ENCODE measurements around the gene JOSD2.
A peak's percentile ranks its signal among the peaks of the same experiment; 100 is the strongest.

The JOSD2 gene, protein sequence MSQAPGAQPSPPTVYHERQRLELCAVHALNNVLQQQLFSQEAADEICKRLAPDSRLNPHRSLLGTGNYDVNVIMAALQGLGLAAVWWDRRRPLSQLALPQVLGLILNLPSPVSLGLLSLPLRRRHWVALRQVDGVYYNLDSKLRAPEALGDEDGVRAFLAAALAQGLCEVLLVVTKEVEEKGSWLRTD

DNA sequence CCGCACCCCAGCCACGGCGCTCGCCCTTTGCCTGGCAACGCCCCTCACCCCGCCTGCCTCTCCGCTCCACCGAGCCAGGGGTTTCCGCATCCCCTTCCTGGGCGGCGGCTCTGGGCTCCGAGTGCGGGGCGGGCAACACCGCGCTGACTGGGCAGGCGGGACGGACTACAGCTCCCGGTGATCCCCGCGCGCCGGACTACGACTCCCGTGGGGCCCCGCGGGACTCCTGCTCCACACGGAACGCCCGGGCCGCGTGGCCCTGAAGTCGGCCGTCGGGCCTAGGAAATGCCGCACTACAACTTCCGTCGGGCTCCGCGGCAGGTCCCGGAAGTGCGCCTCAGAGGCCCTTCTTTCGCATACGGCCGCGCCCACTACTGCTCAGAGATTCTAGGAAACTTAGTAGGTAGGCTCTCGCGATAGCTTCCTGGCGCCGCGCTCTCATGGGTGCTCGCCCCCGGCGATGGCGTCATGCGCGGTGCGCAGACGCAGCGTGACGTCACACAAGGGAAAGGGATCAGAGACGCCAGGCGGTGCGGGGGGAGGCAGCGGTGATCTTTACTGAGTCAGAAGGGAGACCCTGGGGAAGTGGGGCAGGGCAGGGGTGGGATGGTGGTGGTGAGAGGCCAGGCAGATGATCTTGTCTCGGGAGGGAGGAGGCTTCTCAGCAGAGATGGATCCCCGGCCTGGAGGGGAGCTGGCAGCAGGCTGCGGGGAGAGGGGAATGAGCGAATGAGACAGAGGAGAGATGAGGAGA is at the start of gene JOSD2:
Gene JOSD2 (minus strand): TSS at position 123 of the 754 bp plus-strand sequence. CDS start 760 bp downstream, outside the sequence.
- H3K9me3 ChIP-seq (ENCODE audit: control insufficient read depth, low read length), result no peaks in the 10 kb centered on the region
- peak within 1 kb of the TSS; percentile 77 for H3K4me3 ChIP-seq (ENCODE audit: low read length)
- no peaks in the 10 kb centered on the region for H3K27me3 ChIP-seq (ENCODE audit: control insufficient read depth, insufficient read depth, low read length)
- no peaks in the 10 kb centered on the region for H3K36me3 ChIP-seq (ENCODE audit: control insufficient read depth, insufficient read depth, low read length)
- H3K9ac ChIP-seq (ENCODE audit: low read length), result peak within 1 kb of the TSS; percentile 68
- H3K4me1 ChIP-seq (ENCODE audit: control insufficient read depth, insufficient read depth, low read length), result peaks cover 8% of the 10 kb centered on the region

DNA sequence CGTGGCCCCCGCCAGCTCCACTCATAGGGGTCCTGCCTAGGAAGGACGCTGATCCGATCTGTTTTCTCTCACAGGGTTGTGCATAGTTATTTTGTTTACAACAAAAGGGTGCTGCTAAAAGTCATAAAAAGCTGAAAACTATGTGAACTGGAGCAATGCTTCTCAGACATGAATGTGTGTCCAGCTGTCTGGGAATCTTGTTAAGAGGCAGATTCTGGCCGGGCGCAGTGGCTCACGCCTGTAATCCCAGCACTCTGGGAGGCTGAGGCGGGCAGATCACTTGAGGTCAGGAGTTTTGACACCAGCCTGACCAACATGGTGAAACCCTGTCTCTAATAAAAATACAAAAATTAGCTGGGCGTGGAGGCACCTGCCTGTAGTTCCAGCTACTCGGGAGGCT is 48.6 kb upstream of the JOSD2 start:
- Histone ChIP-seq H3K27me3 (ENCODE audit: control insufficient read depth, insufficient read depth, low read length) (peaks cover 42% of the 10 kb centered on the region), H3K4me3 (ENCODE audit: low read length) (no peak overlapping the region), H3K9ac (ENCODE audit: low read length) (no peak overlapping the region), H3K36me3 (ENCODE audit: control insufficient read depth, insufficient read depth, low read length) (no peaks in the 10 kb centered on the region), H3K9me3 (ENCODE audit: control insufficient read depth, low read length) (no peaks in the 10 kb centered on the region), H3K4me1 (ENCODE audit: control insufficient read depth, insufficient read depth, low read length) (peaks cover 4% of the 10 kb centered on the region)

DNA sequence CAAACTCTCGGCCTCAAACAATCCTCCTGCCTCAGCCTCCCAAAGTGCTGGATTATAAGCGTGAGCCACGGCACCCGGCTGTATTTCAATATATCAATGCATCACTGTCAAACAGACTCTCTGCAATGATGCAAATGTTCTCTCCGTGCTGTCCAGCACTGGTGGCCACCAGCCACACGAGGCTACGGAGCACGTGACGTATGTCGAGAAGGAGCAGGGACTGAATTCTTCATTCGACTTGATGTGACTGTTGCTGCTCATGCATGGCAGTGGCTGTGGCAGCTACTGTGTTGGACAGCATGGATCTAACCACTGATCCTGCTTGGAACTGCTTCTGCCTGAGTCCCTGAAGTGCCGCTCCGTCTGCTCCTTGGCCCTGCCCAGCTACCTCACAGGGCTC is 47.5 kb upstream of the JOSD2 start:
- Histone ChIP-seq H3K36me3 (ENCODE audit: control insufficient read depth, insufficient read depth, low read length) (no peaks in the 10 kb centered on the region), H3K4me1 (ENCODE audit: control insufficient read depth, insufficient read depth, low read length) (peaks cover 4% of the 10 kb centered on the region), H3K9me3 (ENCODE audit: control insufficient read depth, low read length) (no peaks in the 10 kb centered on the region), H3K4me3 (ENCODE audit: low read length) (no peak overlapping the region), H3K9ac (ENCODE audit: low read length) (no peak overlapping the region), H3K27me3 (ENCODE audit: control insufficient read depth, insufficient read depth, low read length) (peaks cover 37% of the 10 kb centered on the region)

DNA sequence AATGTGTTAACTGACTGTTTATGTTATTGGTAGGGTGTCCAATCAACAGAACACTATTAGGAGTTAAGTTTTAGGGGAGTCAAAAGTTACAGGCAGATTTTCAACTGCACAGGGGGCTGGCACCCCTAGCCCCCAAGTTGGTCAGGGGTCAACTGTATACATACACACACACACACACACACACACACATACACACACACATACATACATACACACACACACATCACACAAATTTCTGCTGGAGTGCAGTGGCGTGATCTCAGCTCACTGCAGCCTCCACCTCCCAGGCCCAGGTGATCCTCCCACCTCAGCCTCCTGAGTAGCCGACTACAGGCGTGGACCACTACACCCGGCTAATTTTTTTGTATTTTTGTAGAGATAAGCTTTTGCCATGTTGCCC is 47.0 kb upstream of the JOSD2 start:
- H3K9ac ChIP-seq (ENCODE audit: low read length), result no peak overlapping the region
- no peak overlapping the region for H3K4me3 ChIP-seq (ENCODE audit: low read length)
- no peaks in the 10 kb centered on the region for H3K36me3 ChIP-seq (ENCODE audit: control insufficient read depth, insufficient read depth, low read length)
- H3K9me3 ChIP-seq (ENCODE audit: control insufficient read depth, low read length), result no peaks in the 10 kb centered on the region
- H3K27me3 ChIP-seq (ENCODE audit: control insufficient read depth, insufficient read depth, low read length), result peaks cover 35% of the 10 kb centered on the region
- peaks cover 4% of the 10 kb centered on the region for H3K4me1 ChIP-seq (ENCODE audit: control insufficient read depth, insufficient read depth, low read length)

DNA sequence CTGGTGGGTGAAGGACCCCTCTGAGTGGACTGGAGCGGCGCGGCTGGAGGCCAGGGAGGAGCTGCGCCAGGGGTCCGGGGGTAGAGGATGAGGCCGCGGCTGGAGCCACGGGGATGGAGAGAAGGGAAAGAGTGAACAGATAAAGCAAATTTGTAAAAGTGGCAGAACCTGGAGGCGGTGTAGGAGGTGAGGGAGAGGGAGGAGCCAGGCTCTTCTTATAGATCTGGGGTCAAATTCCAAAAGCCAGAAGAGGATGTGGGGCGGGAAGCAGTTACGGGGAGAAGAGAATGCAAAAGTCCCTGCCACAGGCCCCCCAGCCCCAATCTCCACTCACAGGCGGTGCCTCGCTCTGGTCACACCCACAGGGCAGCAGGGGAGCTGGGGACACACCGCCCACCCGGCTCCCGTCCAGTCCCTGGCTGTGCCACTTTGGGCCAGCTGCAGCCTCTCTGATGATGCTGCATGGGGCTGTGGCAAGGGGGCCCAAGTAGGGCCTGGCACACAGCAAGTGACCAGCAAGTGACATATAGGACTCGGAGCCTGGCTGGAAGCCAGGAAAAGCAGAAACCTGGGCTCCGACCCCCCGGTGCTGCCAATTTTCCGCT is 46.1 kb upstream of the JOSD2 start:
- peaks cover 4% of the 10 kb centered on the region for H3K4me1 ChIP-seq (ENCODE audit: control insufficient read depth, insufficient read depth, low read length)
- H3K27me3 ChIP-seq (ENCODE audit: control insufficient read depth, insufficient read depth, low read length), result peaks cover 41% of the 10 kb centered on the region

DNA sequence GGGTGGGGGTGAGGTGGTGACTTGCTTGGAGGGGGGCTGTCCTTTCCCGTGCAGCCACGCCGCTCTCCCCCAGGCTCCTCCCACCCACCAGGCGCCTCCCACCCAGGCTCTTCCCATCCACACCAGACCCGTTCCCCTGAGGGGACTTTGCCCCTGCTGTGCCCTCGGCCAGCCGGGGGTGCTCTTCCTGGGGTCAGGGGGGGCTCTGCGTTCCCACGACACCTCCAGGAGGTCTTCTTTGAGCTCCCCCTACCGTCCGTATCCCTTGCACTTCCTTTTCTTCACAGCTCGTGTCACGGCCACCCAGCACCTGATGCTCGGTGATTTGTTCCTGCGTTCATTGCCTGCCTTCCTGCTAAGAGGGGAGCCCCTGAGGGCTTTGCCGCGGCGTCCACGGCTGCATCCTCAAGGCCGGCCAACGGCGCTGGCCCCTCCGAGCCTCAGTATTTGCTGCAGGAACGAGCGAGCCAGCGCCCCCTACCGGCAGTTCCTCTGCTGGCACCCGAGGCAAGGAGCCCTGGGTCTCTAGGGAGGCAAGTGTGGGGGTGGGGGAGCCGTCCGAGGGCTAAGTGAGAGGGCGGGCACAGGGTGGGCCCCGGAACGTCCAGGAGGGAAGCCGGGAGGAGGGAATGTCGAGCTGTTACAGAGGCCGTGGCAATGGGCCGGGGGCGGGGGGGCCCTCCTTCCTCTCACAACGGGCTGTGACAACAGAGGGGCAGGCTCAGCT is 45.5 kb upstream of the JOSD2 start:
- peak overlapping the region; percentile 36 for H3K4me3 ChIP-seq (ENCODE audit: low read length)
- peaks cover 47% of the 10 kb centered on the region for H3K27me3 ChIP-seq (ENCODE audit: control insufficient read depth, insufficient read depth, low read length)
- peaks cover 4% of the 10 kb centered on the region for H3K4me1 ChIP-seq (ENCODE audit: control insufficient read depth, insufficient read depth, low read length)
- peak overlapping the region; percentile 34 for H3K9ac ChIP-seq (ENCODE audit: low read length)
- H3K9me3 ChIP-seq (ENCODE audit: control insufficient read depth, low read length), result no peaks in the 10 kb centered on the region
- no peaks in the 10 kb centered on the region for H3K36me3 ChIP-seq (ENCODE audit: control insufficient read depth, insufficient read depth, low read length)

More for the DNA sequence above, 46.1 kb upstream of the JOSD2 start:
- Histone ChIP-seq H3K9me3 (ENCODE audit: control insufficient read depth, low read length) (no peaks in the 10 kb centered on the region), H3K36me3 (ENCODE audit: control insufficient read depth, insufficient read depth, low read length) (no peaks in the 10 kb centered on the region), H3K4me3 (ENCODE audit: low read length) (no peak overlapping the region), H3K9ac (ENCODE audit: low read length) (no peak overlapping the region)

DNA sequence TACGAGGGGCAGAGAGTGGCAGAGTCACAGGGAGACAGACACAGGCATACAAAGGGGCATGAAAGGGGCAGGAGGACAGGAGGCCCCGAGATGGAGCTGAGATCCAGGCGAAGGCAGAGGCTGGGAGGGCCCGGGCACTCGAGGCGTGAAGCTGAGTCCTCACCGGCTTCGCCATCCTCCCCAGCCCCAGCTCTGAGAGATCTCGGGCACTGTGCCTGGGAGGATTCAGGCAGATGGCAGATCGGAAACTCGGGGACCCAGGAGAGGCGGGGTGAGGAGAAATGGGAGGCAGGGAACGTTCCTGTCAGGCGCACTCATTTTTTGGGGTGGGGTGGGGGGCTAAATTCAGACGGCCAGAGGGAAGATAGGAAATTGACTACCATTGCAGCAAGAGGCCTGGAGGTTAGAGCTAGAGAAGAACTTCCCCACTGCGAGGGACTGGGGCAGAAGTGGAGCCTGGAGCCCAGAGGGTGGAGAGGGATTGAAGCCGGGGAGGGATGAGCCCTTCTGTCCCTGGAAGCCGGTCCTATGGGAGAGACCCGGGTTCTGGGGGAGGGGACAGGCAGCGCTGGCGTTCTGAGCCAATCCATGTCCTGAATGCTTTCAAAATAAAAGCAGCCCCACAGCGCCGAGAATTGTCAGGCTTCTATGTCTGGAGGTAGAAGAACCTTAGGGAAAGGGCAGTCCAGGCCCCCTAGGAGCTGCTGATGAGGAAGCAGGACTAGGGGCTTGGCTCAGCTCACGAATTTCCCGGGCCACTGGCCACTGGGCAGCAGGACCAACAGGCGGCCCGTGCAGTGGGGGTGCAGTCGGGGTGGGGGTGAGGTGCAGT is 44.7 kb upstream of the JOSD2 start:
- Histone ChIP-seq H3K36me3 (ENCODE audit: control insufficient read depth, insufficient read depth, low read length) (no peaks in the 10 kb centered on the region), H3K4me3 (ENCODE audit: low read length) (no peak overlapping the region), H3K9me3 (ENCODE audit: control insufficient read depth, low read length) (no peaks in the 10 kb centered on the region), H3K27me3 (ENCODE audit: control insufficient read depth, insufficient read depth, low read length) (peaks cover 51% of the 10 kb centered on the region), H3K4me1 (ENCODE audit: control insufficient read depth, insufficient read depth, low read length) (peaks cover 4% of the 10 kb centered on the region), H3K9ac (ENCODE audit: low read length) (no peak overlapping the region)

DNA sequence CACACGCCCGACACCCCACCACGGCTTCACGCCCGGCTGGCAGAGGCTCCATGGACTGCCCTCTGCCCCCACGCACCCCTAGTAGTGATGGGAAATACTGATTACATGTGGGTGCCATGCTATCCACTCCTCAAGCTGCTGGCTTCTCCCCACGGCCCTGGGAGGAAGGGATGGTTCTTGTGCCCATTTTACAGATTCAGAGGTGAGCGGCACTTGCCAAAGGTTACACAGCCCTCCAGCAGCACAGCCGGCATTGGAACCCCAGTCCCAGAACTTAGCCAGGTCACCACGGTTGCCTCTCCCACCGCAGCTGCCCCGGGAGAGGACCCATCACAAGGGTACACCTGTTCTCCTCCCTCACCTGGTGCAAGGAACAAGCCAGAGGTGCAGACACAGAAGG is 44.0 kb upstream of the JOSD2 start:
- no peak overlapping the region for H3K4me3 ChIP-seq (ENCODE audit: low read length)
- no peaks in the 10 kb centered on the region for H3K36me3 ChIP-seq (ENCODE audit: control insufficient read depth, insufficient read depth, low read length)
- peaks cover 51% of the 10 kb centered on the region for H3K27me3 ChIP-seq (ENCODE audit: control insufficient read depth, insufficient read depth, low read length)
- no peak overlapping the region for H3K9ac ChIP-seq (ENCODE audit: low read length)
- no peaks in the 10 kb centered on the region for H3K9me3 ChIP-seq (ENCODE audit: control insufficient read depth, low read length)
- peaks cover 4% of the 10 kb centered on the region for H3K4me1 ChIP-seq (ENCODE audit: control insufficient read depth, insufficient read depth, low read length)

DNA sequence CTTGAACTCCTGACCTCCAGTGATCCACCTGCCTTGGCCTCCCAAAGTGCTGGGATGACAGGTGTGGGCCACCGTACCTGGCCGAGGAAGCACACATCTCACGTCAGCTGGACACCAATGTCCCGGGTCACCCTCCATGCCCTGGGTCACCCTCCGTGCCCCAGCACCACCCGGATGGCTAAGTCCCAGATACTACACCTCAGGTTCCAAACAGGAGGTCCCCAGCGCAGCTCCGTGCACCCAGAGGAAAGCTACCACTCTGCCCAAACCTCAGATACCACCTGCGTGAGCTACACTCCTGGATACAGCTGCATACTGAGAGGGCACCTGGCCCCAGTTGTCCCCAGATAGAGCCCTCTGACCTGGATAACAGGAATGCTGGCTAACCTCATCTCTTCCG is 43.2 kb upstream of the JOSD2 start:
- Histone ChIP-seq H3K4me3 (ENCODE audit: low read length) (no peak overlapping the region), H3K27me3 (ENCODE audit: control insufficient read depth, insufficient read depth, low read length) (peaks cover 51% of the 10 kb centered on the region), H3K36me3 (ENCODE audit: control insufficient read depth, insufficient read depth, low read length) (no peaks in the 10 kb centered on the region), H3K9me3 (ENCODE audit: control insufficient read depth, low read length) (no peaks in the 10 kb centered on the region), H3K4me1 (ENCODE audit: control insufficient read depth, insufficient read depth, low read length) (peaks cover 4% of the 10 kb centered on the region), H3K9ac (ENCODE audit: low read length) (no peak overlapping the region)

DNA sequence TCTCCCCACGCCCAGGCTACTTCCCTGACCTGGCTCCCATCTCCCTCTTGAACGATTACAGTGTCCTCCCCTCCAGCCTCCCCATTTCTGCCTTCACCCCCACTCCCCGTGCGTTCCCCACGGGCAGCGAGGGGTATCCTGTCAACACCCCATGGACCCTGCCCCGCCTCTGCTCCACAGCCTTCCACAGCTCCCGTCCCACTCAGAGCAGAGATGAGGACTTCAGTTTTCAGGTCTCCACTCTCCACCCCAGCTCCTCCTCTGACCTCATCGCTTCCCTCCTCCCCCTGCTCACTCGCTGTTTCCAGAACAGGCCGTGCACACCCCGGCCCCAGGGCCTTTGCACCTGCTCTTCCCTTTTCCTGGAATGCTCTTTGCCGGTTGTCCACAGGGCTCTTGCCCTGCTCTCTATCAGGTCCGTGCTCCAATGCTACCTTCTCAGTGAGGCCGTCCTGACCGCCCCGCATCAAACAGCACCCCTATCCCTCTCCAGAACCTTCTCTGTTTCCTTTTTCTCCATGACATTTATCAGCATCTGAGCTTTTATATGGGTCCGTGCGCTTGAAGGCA is 42.2 kb upstream of the JOSD2 start:
- Histone ChIP-seq H3K4me3 (ENCODE audit: low read length) (no peak overlapping the region), H3K4me1 (ENCODE audit: control insufficient read depth, insufficient read depth, low read length) (peaks cover 4% of the 10 kb centered on the region), H3K36me3 (ENCODE audit: control insufficient read depth, insufficient read depth, low read length) (no peaks in the 10 kb centered on the region), H3K9ac (ENCODE audit: low read length) (no peak overlapping the region), H3K27me3 (ENCODE audit: control insufficient read depth, insufficient read depth, low read length) (peaks cover 52% of the 10 kb centered on the region), H3K9me3 (ENCODE audit: control insufficient read depth, low read length) (no peaks in the 10 kb centered on the region)

DNA sequence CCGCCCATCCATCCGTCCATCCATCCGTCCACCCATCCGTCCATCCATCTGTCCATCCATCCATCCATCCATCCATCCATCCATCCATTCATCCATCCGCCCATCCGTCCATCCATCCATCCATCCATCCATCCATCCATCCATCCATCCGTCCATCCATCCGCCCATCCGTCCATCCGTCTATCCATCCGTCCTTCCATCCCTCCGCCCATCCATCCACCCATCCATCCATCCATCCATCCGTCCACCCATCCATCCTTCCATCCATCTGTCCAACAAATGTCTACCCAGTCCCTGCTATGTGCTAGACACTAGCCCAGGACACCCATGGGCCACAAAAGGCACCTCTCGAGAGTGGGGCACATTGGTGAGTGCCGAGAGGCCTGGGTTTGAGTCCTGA is 41.5 kb upstream of the JOSD2 start:
- no peak overlapping the region for H3K4me3 ChIP-seq (ENCODE audit: low read length)
- peaks cover 52% of the 10 kb centered on the region for H3K27me3 ChIP-seq (ENCODE audit: control insufficient read depth, insufficient read depth, low read length)
- peaks cover 4% of the 10 kb centered on the region for H3K4me1 ChIP-seq (ENCODE audit: control insufficient read depth, insufficient read depth, low read length)
- H3K36me3 ChIP-seq (ENCODE audit: control insufficient read depth, insufficient read depth, low read length), result no peaks in the 10 kb centered on the region
- no peak overlapping the region for H3K9ac ChIP-seq (ENCODE audit: low read length)
- no peaks in the 10 kb centered on the region for H3K9me3 ChIP-seq (ENCODE audit: control insufficient read depth, low read length)

Data from mucosa of stomach (tissue), 1 donor.